GM12892 (cell line): ENCODE data around the gene LAGE3.

Source experiments
- POLR2A ChIP-seq: IDR thresholded peaks from 2 replicates; pipeline ENCODE4 v1.6.1; 2011; ENCODE audit warnings: low read depth, low read length, control low read depth
- POLR2AphosphoS5 ChIP-seq: IDR thresholded peaks from 2 replicates; pipeline ENCODE4 v1.6.1; 2011; ENCODE audit warnings: low read depth, low read length, control low read depth
- TAF1 ChIP-seq: IDR thresholded peaks from 2 replicates; pipeline ENCODE4 v1.6.1; 2011; ENCODE audit warnings: low read depth, mild to moderate bottlenecking, control low read depth, low read length, borderline replicate concordance

DNA sequence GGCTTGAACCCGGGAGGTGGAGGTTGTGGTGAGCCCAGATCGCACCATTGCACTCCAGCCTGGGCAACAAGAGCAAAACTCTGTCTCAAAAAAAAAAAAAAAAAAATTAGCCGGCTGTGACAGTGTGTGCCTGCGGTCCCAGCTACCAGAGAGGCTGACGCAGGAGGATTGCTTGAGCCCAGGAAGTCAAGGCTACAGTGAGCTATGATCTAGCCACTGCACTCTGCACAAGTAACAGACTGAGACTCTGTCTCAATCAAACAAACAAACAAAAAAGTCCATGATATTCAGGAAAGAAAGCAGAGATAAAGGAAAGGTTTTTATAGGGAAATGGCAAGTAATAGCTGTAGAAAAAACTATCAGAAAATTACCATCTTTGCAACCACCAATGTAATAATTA is 2.1 kb upstream of the LAGE3 start:
- TF ChIP-seq POLR2AphosphoS5 (no peak), POLR2A (no peak), TAF1 (no peak)
